HepG2 (cell line): ENCODE results near the gene PRKCE. TPM values are rescaled to one million over a fixed set of nuclear protein-coding genes. Genes with fewer than 3 reads are reported as not detected.
A peak's percentile ranks its signal among the peaks of the same experiment; 100 is the strongest.

Source experiments
- ATAC-seq: fragments of 200-7000 bp; cut with Tn5 transposase; 3 replicates; pipeline ENCODE4 v1.9.1; 2020; ENCODE audit warnings: mild to moderate bottlenecking, moderate library complexity
- BruUV-seq: library from RNA; stranded (reverse); fragments of 400-500 nt; replicated peaks from 2 replicates; lab custom pipeline; 2021; lab: Mats Ljungman, UMichigan
- CTCF ChIA-PET: fragments of 300-600 bp; formaldehyde crosslinking; extraction: SDS; loops from one replicate; lab custom pipeline; 2021; ENCODE audit warnings: low total read pairs, inconsistent platforms, low intra/inter-chr PET ratio; lab: Yijun Ruan, JAX
- POLR2A ChIA-PET: fragments of 350-600 bp; sonication (Branson Sonifier 250); formaldehyde crosslinking; loops from one replicate; lab custom pipeline; 2020; ENCODE audit warnings: antibody characterized with exemption, inconsistent platforms; lab: Yijun Ruan, JAX
- DNase-seq: peaks from one replicate; pipeline ENCODE4 v3.0.0-alpha.2; 2015; ENCODE audit warnings: low spot score
- FAIRE-seq: peaks from 3 replicates; lab custom pipeline; 2011; peaks lifted over from hg19 to GRCh38; lab: Jason Lieb, UNC
- H2AFZ ChIP-seq: one replicate; pipeline ENCODE4 v1.6.1; 2011; ENCODE audit warnings: low read length, inconsistent platforms
- H3K27ac ChIP-seq: fragments of 300-600 bp; 3 replicates; pipeline ENCODE4 v1.8.0; 2011; ENCODE audit warnings: mixed run types, mild to moderate bottlenecking, mixed read lengths, low read length, inconsistent platforms; ENCODE audit not compliant: insufficient read depth; ENCODE audit errors: extremely low read length
- H3K27me3 ChIP-seq, 2 experiments: fragments of 200-600 bp in 1 of 2; 2 replicates in 1 of 2; 3 replicates in 1 of 2; pipeline versions ENCODE4 v1.6.0 to v1.8.0; 2011; ENCODE audit warnings: low read length in 2 of 2, mild to moderate bottlenecking in 2 of 2, moderate library complexity in 2 of 2, inconsistent platforms in 1 of 2; ENCODE audit not compliant: insufficient read depth in 2 of 2, control insufficient read depth in 1 of 2
- H3K36me3 ChIP-seq, 2 experiments: fragments of 200-600 bp in 1 of 2; replicated peaks in 1 of 2; 2 replicates in 1 of 2; 3 replicates in 1 of 2; pipeline versions ENCODE4 v1.5.1 to v1.8.0; 2011; ENCODE audit warnings: low read length in 2 of 2, inconsistent platforms in 1 of 2; ENCODE audit not compliant: insufficient read depth in 2 of 2, control insufficient read depth in 1 of 2
- H3K4me1 ChIP-seq: 2 replicates; pipeline ENCODE4 v1.5.1; 2012; ENCODE audit warnings: low read length, inconsistent platforms; ENCODE audit not compliant: insufficient read depth
- H3K4me2 ChIP-seq: 2 replicates; pipeline ENCODE4 v1.6.0; 2011; ENCODE audit warnings: low read depth, low read length, inconsistent platforms
- H3K4me3 ChIP-seq, 3 experiments: fragments of 200-600 bp in 1 of 3; sonication (generic), shearing (Covaris generic) in 1 of 3; replicated peaks in 1 of 3; 2 replicates each; pipeline ENCODE4 v1.5.1; 2011 to 2016; ENCODE audit warnings: low read length in 3 of 3, inconsistent platforms in 2 of 3, low read depth in 2 of 3, mild to moderate bottlenecking in 2 of 3, control low read depth in 1 of 3, mixed read lengths in 1 of 3; ENCODE audit not compliant: insufficient read depth in 1 of 3
- H3K79me2 ChIP-seq: one replicate; pipeline ENCODE4 v1.6.1; 2011; ENCODE audit warnings: low read length, inconsistent platforms; ENCODE audit not compliant: insufficient read depth
- H3K9ac ChIP-seq: 2 replicates; pipeline ENCODE4 v1.6.0; 2011; ENCODE audit warnings: mild to moderate bottlenecking, low read depth, low read length, inconsistent platforms; ENCODE audit not compliant: insufficient read depth
- H3K9me3 ChIP-seq: 2 replicates; pipeline ENCODE4 v1.5.1; 2012; ENCODE audit warnings: mild to moderate bottlenecking, low read length
- H4K20me1 ChIP-seq: 2 replicates; pipeline ENCODE4 v1.6.0; 2011; ENCODE audit warnings: inconsistent platforms, mild to moderate bottlenecking, low read length, moderate library complexity; ENCODE audit not compliant: insufficient read depth
- ATF5 ChIP-seq: sonication (generic); formaldehyde crosslinking; IDR thresholded peaks from 2 replicates; pipeline ENCODE4 v1.4.0; 2020; ENCODE audit warnings: mild to moderate bottlenecking, low read depth, missing genetic modification reagents
- MEIS1 ChIP-seq: sonication (generic); formaldehyde crosslinking; IDR thresholded peaks from 2 replicates; pipeline ENCODE4 v1.9.0; 2021; ENCODE audit warnings: mild to moderate bottlenecking, missing genetic modification reagents, moderate library complexity, borderline replicate concordance
- MYNN ChIP-seq: sonication (generic); formaldehyde crosslinking; IDR thresholded peaks from 2 replicates; pipeline ENCODE4 v1.4.0; 2020; ENCODE audit warnings: mild to moderate bottlenecking, low read depth, missing genetic modification reagents
- RFX1 ChIP-seq: fragments of 450-650 bp; IDR thresholded peaks from 2 replicates; pipeline ENCODE4 v1.6.1; 2017
- ZFX ChIP-seq: sonication (generic); formaldehyde crosslinking; IDR thresholded peaks from 2 replicates; pipeline ENCODE4 v1.4.0; 2020; ENCODE audit warnings: mild to moderate bottlenecking, low read depth, missing genetic modification reagents, moderate library complexity
- ZGPAT ChIP-seq: IDR thresholded peaks from 2 replicates; pipeline ENCODE4 v1.6.1; 2016; ENCODE audit warnings: mild to moderate bottlenecking
- WGBS: methylation state at CpG from one replicate; pipeline ENCODE4 v1.1.6; 2017; ENCODE audit warnings: low lambda C conversion rate; 5-methylcytosine and 5-hydroxymethylcytosine counted together
- in situ Hi-C: cut with HindIII; loops from 2 replicates; pipeline ENCODE4 v1.10.0; 2017; ENCODE audit warnings: low pct_unique_long_range_greater_than_20kb; ENCODE audit not compliant: extremely low pct_ligation_motif_present
- intact Hi-C: fragments of 100-400 bp; cut with micrococcal nuclease; formaldehyde crosslinking; loops from one replicate; pipeline ENCODE4 v1.10.0; 2022; ENCODE audit not compliant: unreplicated experiment
- polyA plus RNA-seq, 8 experiments: library from polyadenylated mRNA; depleted of rRNA in 3 of 8; stranded (reverse) in 7 of 8; unstranded in 1 of 8; fragments of >200 nt; fragmentation: Illumina TruSeq in 4 of 8; extraction: Trizol in 4 of 8; gene quantifications; 2 replicates each; pipeline versions ENCODE4 v1.2.1 to v1.2.3, GENCODE V29; 2011 to 2016; ENCODE audit warnings: low read depth in 4 of 8, missing spikeins in 1 of 8, mixed read lengths in 1 of 8; ENCODE audit not compliant: insufficient read depth in 1 of 8
- total RNA-seq, 5 experiments: library from RNA; depleted of rRNA; stranded (reverse); fragments of >200 nt; fragmentation: Illumina TruSeq; extraction: Trizol; gene quantifications; 2 replicates each; pipeline ENCODE4 v1.2.3, GENCODE V29; 2016; ENCODE audit warnings: low read depth in 1 of 5

Gene PRKCE
- total and polyA plus RNA-seq, 2 of the 13 experiments (the other 11 are each of a cell fraction or from before 2014, with no cell fraction given), result 1.0 to 3.9 TPM

- no peak for DNase-seq
- BruUV-seq, result no TSS peak
- in situ Hi-C loops (no loop called here), intact Hi-C loops (no loop called here)
- no peaks in the 10 kb centered on the region for H4K20me1 ChIP-seq
- ChIA-PET POLR2A (no interaction called here), CTCF (no interaction called here)
- 77% methylated on average over 14 of the region's 15 CpGs for WGBS
- FAIRE-seq, result no peak
- H3K4me1 ChIP-seq, result peaks cover 9% of the 10 kb centered on the region
- H3K36me3 ChIP-seq, result no peaks in the 10 kb centered on the region
- H3K27ac ChIP-seq, result no peak overlapping the region
- H3K9ac ChIP-seq, result no peak overlapping the region
- no peak overlapping the region for H3K4me2 ChIP-seq
- H2AFZ ChIP-seq, result no peak overlapping the region
- no peak for ATAC-seq
- no peaks in the 10 kb centered on the region; a peak in 1 of 5 replicates for H3K27me3 ChIP-seq
- no peak overlapping the region for H3K4me3 ChIP-seq
- no peaks in the 10 kb centered on the region for H3K79me2 ChIP-seq
- TF ChIP-seq ZGPAT (CRISPR knock-in tag), result no peak
- TF ChIP-seq ATF5, result no peak
- no peaks in the 10 kb centered on the region for H3K9me3 ChIP-seq
Measured at GRCh38 chr2:45904267-45904945, 252.9 kb downstream of the PRKCE start.

- Histone ChIP-seq H3K4me3 (no peak overlapping the region), H3K9me3 (no peaks in the 10 kb centered on the region), H3K79me2 (no peaks in the 10 kb centered on the region), H3K27ac (no peak overlapping the region), H2AFZ (no peak overlapping the region), H3K9ac (no peak overlapping the region), H4K20me1 (no peaks in the 10 kb centered on the region), H3K27me3 (no peaks in the 10 kb centered on the region; a peak in 1 of 5 replicates), H3K36me3 (no peaks in the 10 kb centered on the region), H3K4me1 (peaks cover 9% of the 10 kb centered on the region), H3K4me2 (no peak overlapping the region)
- TF ChIP-seq RFX1 (0 out of 2 replicates have a peak, but pooled peaks have one; percentile 6), MYNN (CRISPR knock-in tag) (no peak), ZFX (CRISPR knock-in tag) (0 out of 2 replicates have a peak, but pooled peaks have one; percentile 21), MEIS1 (CRISPR knock-in tag) (0 out of 2 replicates have a peak, but pooled peaks have one; percentile 55)
- FAIRE-seq, result peak; percentile 4
- in situ Hi-C loops (no loop called here), intact Hi-C loops (no loop called here)
- 62% methylated on average over 8 of the region's 8 CpGs for WGBS
- peak; percentile 38 for ATAC-seq
- BruUV-seq, result no TSS peak
- DNase-seq, result no peak
- ChIA-PET POLR2A (no interaction called here), CTCF (no interaction called here)
Measured at GRCh38 chr2:45904946-45905631, 253.6 kb downstream of the PRKCE start.
